ENCODE results near the gene PGM1. TPM values are rescaled to one million over a fixed set of nuclear protein-coding genes. Genes with fewer than 3 reads are reported as not detected.

The PGM1 gene
- total and polyA plus RNA-seq, 2 of the 13 experiments (the other 11 are each of a cell fraction or from before 2014, with no cell fraction given), result 51.6 to 105 TPM

GRCh38 chr1:63640633-63641567, 47.7 kb downstream of the PGM1 start (continued):
- TF ChIP-seq NFYB (CRISPR knock-in tag; IDR thresholded peaks at IDR 0.05) (no peak), RARG (CRISPR knock-in tag; IDR thresholded peaks at IDR 0.05; ENCODE audit: low read depth) (no peak), ZEB1 (IDR thresholded peaks at IDR 0.05; ENCODE audit: insufficient replicate concordance, low read depth) (no peak), ZNF780A (CRISPR knock-in tag; IDR thresholded peaks at IDR 0.05) (no peak), ARNTL (CRISPR knock-in tag; IDR thresholded peaks at IDR 0.05) (no peak), ZNF781 (CRISPR knock-in tag; IDR thresholded peaks at IDR 0.05; ENCODE audit: borderline replicate concordance, not compliant biosample characterization) (no peak), ZNF24 (IDR thresholded peaks at IDR 0.05) (no peak), LCORL (IDR thresholded peaks at IDR 0.05) (peak; percentile 52; the same call in 1 of the 2 replicates), LCORL (CRISPR knock-in tag; IDR thresholded peaks at IDR 0.05) (peak; percentile 58; the same call in 1 of the 2 replicates), SMAD3 (CRISPR knock-in tag; IDR thresholded peaks at IDR 0.05) (no peak), SOX6 (IDR thresholded peaks at IDR 0.05) (no peak), SOX6 (CRISPR knock-in tag; IDR thresholded peaks at IDR 0.05) (peak; percentile 75), KMT2B (CRISPR knock-in tag; IDR thresholded peaks at IDR 0.05) (no peak), CENPT (CRISPR knock-in tag; IDR thresholded peaks at IDR 0.05; ENCODE audit: low read depth) (no peak), ZNF883 (CRISPR knock-in tag; IDR thresholded peaks at IDR 0.05; ENCODE audit: not compliant biosample characterization) (no peak), DNMT3B (CRISPR knock-in tag; conservative IDR thresholded peaks at IDR 0.05) (no peak), NFKB2 (CRISPR knock-in tag; IDR thresholded peaks at IDR 0.05; ENCODE audit: borderline replicate concordance) (no peak), ZNF12 (CRISPR knock-in tag; IDR thresholded peaks at IDR 0.05) (no peak), ZKSCAN1 (IDR thresholded peaks at IDR 0.05; ENCODE audit: low read length) (no peak), ZNF660 (CRISPR knock-in tag; IDR thresholded peaks at IDR 0.05; ENCODE audit: borderline replicate concordance, low read depth) (no peak)
- TF ChIP-seq, protein P1, sequence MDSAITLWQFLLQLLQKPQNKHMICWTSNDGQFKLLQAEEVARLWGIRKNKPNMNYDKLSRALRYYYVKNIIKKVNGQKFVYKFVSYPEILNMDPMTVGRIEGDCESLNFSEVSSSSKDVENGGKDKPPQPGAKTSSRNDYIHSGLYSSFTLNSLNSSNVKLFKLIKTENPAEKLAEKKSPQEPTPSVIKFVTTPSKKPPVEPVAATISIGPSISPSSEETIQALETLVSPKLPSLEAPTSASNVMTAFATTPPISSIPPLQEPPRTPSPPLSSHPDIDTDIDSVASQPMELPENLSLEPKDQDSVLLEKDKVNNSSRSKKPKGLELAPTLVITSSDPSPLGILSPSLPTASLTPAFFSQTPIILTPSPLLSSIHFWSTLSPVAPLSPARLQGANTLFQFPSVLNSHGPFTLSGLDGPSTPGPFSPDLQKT (CRISPR knock-in tag; IDR thresholded peaks at IDR 0.05; ENCODE audit: borderline replicate concordance), result no peak
- TF ChIP-seq, protein P2, sequence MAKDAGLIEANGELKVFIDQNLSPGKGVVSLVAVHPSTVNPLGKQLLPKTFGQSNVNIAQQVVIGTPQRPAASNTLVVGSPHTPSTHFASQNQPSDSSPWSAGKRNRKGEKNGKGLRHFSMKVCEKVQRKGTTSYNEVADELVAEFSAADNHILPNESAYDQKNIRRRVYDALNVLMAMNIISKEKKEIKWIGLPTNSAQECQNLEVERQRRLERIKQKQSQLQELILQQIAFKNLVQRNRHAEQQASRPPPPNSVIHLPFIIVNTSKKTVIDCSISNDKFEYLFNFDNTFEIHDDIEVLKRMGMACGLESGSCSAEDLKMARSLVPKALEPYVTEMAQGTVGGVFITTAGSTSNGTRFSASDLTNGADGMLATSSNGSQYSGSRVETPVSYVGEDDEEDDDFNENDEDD (CRISPR knock-in tag; IDR thresholded peaks at IDR 0.05; ENCODE audit: borderline replicate concordance), result no peak
- TF ChIP-seq, protein P3, sequence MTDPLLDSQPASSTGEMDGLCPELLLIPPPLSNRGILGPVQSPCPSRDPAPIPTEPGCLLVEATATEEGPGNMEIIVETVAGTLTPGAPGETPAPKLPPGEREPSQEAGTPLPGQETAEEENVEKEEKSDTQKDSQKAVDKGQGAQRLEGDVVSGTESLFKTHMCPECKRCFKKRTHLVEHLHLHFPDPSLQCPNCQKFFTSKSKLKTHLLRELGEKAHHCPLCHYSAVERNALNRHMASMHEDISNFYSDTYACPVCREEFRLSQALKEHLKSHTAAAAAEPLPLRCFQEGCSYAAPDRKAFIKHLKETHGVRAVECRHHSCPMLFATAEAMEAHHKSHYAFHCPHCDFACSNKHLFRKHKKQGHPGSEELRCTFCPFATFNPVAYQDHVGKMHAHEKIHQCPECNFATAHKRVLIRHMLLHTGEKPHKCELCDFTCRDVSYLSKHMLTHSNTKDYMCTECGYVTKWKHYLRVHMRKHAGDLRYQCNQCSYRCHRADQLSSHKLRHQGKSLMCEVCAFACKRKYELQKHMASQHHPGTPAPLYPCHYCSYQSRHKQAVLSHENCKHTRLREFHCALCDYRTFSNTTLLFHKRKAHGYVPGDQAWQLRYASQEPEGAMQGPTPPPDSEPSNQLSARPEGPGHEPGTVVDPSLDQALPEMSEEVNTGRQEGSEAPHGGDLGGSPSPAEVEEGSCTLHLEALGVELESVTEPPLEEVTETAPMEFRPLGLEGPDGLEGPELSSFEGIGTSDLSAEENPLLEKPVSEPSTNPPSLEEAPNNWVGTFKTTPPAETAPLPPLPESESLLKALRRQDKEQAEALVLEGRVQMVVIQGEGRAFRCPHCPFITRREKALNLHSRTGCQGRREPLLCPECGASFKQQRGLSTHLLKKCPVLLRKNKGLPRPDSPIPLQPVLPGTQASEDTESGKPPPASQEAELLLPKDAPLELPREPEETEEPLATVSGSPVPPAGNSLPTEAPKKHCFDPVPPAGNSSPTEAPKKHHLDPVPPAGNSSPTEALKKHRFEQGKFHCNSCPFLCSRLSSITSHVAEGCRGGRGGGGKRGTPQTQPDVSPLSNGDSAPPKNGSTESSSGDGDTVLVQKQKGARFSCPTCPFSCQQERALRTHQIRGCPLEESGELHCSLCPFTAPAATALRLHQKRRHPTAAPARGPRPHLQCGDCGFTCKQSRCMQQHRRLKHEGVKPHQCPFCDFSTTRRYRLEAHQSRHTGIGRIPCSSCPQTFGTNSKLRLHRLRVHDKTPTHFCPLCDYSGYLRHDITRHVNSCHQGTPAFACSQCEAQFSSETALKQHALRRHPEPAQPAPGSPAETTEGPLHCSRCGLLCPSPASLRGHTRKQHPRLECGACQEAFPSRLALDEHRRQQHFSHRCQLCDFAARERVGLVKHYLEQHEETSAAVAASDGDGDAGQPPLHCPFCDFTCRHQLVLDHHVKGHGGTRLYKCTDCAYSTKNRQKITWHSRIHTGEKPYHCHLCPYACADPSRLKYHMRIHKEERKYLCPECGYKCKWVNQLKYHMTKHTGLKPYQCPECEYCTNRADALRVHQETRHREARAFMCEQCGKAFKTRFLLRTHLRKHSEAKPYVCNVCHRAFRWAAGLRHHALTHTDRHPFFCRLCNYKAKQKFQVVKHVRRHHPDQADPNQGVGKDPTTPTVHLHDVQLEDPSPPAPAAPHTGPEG (CRISPR knock-in tag; IDR thresholded peaks at IDR 0.05), result no peak

Data from HepG2 (cell line).